Measurements from ENCODE around the gene TIMP3.

DNA sequence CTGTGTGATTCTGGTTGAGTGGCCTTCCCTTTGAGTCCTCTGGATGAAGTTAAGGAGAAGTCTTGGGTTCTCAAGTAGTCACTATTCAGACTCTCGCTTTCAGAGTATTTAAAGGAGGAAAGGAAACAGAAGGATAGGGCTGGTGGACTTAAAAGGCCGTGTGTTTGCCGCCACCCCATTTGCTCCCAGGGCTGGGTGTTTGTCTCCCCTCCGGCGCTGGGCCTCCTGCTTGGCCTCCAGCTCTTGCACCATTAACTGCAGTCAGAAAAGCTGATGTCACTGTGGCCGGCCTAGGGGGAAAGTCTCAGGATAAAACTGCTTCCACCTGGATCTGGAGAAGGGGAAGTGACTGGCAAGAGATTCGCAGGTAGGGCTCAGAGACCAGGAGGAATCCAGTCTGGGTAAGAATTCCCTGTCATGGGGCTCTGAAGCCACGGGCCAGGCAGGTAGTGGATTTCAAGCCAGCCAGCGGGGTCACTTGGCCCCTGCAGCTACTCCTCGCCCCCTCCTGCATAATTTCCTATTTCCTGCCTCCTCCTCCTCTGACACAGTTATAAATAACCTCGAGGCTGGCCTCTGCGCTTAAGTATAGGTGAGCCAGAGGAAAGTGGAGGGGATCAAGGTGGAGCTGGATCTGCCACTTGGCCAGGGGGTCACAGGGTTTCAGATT is 17.1 kb downstream of the TIMP3 start:
- no peak for TF ChIP-seq POLR2A (IDR thresholded peaks at IDR 0.05)
- TF ChIP-seq, protein P1, sequence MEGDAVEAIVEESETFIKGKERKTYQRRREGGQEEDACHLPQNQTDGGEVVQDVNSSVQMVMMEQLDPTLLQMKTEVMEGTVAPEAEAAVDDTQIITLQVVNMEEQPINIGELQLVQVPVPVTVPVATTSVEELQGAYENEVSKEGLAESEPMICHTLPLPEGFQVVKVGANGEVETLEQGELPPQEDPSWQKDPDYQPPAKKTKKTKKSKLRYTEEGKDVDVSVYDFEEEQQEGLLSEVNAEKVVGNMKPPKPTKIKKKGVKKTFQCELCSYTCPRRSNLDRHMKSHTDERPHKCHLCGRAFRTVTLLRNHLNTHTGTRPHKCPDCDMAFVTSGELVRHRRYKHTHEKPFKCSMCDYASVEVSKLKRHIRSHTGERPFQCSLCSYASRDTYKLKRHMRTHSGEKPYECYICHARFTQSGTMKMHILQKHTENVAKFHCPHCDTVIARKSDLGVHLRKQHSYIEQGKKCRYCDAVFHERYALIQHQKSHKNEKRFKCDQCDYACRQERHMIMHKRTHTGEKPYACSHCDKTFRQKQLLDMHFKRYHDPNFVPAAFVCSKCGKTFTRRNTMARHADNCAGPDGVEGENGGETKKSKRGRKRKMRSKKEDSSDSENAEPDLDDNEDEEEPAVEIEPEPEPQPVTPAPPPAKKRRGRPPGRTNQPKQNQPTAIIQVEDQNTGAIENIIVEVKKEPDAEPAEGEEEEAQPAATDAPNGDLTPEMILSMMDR (IDR thresholded peaks at IDR 0.05) = no peak

All from heart left ventricle (tissue), 13 donors.